Epithelial cell of prostate (primary cell): ENCODE results near the gene MAN1C1.

ENCODE experiments used
- DNase-seq: peaks from one replicate; pipeline ENCODE4 v3.0.0-alpha.2; 2011; ENCODE audit warnings: low read depth, low spot score
- H3K27ac ChIP-seq: fragments of 450-650 bp; 2 replicates; pipeline ENCODE4 v1.5.1; 2017; ENCODE audit warnings: mild to moderate bottlenecking

The MAN1C1 gene

DNA sequence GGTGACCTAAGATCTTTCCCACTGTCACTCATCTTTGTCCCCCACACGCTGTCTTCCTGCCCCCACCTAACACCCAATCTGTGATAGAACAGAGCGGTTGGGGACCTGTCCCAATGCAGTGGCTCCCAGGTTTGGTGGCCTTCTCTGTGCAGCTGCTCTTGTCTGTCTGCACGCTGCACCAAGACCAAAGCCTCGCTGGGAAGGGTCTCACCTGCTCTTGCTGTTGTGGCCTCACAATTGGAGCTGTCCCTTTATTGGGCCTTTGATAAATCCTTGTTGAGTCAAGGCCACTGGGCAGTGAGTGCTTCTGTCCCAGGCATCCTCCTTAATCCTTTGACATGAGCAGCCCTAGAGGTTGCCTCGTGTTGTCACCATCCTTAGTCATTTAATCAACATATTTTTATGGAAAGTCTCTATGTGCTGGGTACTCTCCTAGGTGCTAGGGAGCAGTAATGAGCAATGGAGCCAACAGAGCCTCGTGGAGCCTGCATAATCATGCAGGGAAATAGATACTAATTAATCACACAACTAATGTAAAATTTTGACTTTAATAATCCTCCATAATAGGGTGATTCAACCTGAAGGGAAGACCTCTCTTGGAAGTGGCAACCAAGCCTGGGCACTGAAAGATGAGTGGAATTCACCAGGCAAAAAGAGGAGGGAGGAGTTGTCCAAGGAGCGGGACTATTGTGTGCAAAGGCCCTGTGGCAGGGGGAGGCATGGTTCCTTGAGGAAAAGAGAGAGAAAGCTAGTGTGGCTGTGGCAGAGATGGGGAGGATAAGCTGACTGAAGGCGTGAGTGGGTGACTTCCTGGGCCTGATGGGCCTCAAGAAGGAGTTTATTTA, 57.6 kb downstream of the MAN1C1 start:
- no peak overlapping the region for H3K27ac ChIP-seq
- DNase-seq, result no peak

DNA sequence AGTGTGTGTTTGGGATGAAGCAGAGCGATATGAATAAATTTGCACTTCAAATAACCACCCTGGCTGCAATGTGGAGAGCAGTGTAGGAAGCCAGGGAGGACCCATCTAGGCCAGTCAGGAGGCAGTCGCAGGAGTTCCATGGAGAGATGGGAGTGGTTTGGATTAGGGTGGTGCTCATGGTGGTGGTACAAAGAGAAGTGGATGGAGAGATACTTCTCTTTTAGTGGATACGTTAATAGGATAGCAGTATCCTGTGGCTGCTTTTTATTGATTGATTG, 58.2 kb downstream of the MAN1C1 start:
- H3K27ac ChIP-seq, result no peak overlapping the region
- no peak for DNase-seq

DNA sequence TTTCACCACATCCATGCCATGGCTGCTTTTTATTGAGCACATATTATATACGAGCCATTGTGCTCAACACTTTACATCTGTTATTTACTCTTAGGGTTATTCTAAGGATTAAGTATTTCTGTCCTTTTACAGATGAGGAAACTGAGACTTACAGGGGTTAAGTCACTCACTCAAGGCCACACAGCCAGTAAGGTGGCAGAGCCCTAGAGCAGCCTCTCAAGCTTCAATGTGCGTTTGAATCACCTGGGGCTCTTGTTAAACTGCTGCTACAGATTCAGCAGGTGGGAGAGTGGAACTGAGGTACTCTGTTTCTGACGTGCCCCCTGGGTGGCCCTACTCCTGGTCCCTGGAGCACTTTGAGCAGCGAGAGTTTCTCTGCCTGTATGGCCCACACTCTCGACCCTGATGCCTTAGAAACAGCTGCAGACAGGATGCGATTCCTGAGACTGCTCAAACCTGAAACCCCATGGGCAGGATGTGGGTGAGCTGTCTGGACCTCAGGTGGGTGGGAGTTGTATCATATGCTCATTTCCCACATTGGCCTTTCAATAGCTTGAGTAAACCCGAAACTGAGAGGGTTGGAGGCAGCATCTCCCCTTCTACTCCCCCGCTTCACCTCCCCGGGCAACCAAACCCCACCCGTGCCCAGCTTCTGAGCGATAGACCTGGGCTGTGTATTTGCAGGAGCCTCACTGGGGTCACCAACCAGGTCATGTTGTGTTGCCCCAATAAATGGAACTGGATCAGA, 59.3 kb downstream of the MAN1C1 start:
- no peak for DNase-seq
- no peak overlapping the region for H3K27ac ChIP-seq

DNA sequence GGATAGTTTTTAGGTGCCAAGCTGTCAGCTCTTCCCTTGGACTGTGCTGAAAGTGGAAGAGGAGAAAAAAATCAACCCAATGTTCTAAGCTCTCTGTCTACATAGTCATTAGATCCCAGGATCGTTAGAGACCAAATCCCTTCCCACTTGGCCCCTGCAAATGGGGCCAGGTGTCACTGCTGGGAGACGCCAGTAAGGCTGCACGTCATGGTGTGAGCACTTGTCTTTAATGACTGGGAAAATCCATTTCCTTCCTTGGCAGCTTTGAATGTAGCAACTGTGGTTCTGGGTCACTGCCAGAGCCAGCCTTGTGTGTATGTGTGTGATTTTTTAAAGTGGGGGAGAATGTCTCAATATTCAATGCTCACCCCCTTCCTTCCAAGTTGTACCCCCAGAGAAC, 59.9 kb downstream of the MAN1C1 start:
- DNase-seq, result no peak
- no peak overlapping the region for H3K27ac ChIP-seq

DNA sequence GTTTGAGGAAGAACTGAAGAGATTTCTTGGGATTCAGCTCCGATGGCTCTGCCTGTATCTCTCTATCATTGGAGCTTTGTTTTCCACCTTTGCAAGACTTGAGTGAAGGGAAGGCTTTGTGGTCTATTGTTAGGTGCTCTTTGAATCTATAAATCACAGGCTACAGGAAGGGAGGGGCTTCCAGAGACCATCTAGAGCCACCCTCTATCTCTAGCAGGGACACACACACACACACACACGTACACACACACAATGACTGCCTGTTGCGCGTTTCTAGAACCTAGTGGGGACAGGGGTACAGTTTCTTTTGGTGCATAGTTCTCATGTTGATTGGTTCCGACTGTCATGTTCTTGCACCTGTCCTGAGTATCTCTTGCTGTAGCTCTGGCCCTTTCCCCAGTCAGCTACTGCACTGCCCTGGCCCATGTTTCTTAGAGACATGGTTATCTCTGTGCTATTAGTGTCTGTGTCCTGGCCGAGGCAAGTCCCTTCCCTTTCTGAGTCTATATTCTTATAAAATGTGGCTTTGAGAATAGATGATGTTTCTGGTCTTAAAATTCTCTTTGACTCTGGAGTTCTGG, 60.7 kb downstream of the MAN1C1 start:
- DNase-seq, result no peak
- H3K27ac ChIP-seq, result no peak overlapping the region

DNA sequence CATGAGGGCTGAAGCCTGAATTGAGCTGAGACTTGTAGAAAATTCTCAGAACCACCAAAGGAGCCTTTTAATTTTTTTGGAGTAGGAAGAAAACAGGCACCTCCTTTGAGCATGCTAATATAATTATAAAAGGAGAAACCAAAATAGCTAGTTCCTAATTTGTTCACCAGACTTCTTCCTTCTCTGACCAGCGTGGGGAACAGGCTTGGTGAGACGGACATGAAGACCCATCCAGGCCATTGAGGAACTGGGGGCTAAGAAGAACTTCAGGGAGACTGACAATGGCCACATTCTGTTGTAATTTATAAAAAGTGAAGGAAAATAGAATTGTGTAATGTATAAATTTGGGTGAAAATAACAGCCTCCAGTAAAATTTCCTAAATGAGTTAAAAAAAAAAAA, 62.6 kb downstream of the MAN1C1 start:
- no peak overlapping the region for H3K27ac ChIP-seq
- no peak for DNase-seq

DNA sequence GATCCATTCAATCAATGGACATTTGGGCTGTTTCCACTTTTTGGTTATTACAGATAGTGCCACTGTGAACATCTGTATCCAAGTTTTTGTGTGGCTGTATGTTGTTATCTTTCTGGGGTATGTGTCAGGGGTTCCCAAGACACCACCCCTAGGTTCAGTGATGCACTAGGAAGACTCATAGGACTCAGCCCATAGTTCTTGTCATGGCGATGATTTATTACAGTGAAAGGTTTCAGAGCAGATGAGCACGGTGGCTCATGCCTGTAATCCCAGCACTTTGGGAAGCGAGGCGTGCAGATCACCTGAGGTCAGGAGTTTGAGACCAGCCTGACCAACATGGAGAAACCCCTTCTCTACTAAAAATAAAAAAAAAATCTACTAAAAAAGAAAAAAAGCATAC, 64.1 kb downstream of the MAN1C1 start:
- H3K27ac ChIP-seq, result no peak overlapping the region
- DNase-seq, result no peak

DNA sequence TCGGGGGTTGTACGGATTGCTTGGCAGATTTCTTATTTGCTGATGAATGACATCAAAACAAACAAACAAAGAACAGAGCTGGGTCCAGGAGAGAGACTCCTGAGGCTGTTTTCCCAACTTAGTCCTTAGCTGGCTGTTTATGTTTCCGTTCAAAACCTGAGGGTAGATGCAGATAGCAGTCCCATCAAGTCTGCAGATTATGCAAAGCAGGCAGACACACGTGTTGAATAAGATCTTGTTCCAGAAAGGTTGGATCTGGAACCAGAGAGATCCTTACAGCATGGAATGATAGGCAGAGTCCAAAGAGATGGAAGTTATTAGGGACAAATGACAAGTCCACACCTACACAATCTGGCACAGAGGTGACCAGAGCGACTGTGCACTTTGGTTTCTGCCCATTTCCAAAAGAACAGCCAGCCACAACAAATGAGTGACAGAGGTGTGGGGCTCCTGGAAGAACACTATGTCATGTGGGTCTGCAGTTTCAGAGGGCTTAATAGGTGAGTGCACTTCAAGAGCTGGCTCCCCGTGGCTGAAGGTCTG, 65.5 kb downstream of the MAN1C1 start:
- DNase-seq, result no peak
- no peak overlapping the region for H3K27ac ChIP-seq

DNA sequence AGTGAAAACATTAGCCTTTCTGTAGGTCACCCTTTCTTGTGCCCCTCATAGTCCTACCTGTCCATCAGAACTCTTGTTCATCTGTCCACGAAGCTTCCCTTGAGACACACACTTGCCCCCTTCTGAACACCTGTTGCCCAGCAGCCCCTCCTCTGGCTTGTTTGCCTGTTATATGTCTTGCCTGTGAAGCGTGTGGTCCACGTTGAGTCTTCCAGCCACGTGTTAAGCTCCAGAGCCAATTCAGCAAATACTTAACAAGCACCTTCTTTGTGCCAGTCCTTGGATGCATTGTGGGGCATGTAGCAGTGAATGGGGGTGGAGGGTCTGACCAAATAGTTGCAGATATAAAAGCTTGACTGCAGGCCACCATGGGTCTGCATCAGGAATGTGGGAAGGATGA, 66.6 kb downstream of the MAN1C1 start:
- no peak overlapping the region for H3K27ac ChIP-seq
- DNase-seq, result no peak

DNA sequence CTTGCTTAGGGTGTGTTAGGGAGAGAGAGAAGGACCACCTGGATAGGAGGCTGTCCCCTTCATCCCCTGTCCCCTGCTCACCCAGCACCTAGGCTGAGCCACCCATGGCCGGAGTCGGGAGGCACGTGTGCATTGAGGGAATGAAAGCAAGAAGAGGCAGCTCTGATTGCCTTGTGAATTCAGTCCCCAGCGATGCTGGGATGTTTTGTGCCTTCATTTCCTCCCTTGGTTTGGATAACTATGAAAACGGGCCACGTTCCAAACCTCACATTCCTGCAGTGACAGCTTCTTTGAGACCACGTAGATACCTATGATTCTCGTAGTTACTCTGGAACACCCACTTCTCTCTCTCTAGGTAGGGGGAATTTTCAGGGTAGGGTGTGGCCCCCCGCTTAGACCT, 67.1 kb downstream of the MAN1C1 start:
- no peak for DNase-seq
- H3K27ac ChIP-seq, result no peak overlapping the region

DNA sequence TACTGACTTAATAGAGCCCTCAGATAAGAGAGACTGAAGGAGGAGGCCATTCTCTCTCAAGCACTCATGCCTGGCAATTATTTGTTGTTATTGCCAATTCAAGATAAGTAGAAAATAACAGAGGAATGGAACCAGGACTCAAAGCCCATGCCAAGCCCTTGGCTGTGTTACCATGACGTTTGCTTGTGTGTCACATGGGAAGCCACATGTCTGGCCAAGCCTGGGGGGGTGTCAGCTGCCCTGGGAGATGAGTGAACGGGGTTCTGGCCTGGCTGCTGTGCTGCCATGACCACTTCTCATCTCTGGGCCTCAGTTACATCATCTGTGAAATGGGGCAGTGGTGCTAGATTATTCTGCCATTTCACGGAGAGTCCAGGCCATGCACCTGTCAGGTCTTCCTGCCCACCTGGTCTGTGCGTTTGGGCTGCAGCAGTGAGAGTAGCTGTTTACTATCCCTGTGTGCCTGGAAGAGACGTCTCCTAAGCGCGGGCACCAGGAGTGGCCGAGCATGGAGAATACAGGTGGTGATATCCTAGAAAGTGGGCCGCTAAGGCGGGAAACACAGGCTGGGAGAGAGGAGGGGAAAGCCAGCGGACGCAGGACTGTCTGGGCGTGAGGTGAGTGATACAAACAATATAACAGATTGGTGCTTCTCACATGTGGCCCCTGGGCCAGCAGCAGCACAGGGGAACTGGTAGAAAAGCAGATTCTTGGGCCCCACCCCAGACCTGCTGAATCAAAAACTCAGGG, 67.8 kb downstream of the MAN1C1 start:
- H3K27ac ChIP-seq, result no peak overlapping the region
- DNase-seq, result no peak

DNA sequence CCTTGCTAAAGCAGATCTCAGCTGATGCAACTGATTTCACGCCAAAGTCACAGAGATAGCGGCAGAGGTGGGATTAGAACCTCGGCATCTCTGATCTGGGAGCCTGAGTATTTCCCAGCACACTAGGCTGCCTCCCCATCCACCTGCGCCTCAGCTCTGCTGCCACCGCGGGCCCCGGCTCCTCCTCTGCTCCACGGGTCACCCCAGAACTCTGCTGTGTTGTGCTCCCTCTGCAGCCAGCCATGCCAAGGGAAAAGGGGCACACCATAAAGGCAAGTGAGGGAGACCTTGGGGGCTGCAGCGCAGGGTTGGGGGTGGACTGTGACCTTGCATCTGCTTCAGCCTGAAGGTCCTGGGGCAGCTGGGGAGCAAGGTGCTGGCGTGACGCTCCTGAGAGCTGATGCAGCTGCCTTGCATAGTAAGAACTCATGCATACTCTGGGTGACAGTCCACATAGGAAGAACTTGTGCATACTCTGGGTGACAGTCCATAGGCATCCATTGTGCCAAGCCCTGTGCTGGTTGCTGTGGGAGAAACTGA, 68.7 kb downstream of the MAN1C1 start:
- DNase-seq, result no peak
- no peak overlapping the region for H3K27ac ChIP-seq

DNA sequence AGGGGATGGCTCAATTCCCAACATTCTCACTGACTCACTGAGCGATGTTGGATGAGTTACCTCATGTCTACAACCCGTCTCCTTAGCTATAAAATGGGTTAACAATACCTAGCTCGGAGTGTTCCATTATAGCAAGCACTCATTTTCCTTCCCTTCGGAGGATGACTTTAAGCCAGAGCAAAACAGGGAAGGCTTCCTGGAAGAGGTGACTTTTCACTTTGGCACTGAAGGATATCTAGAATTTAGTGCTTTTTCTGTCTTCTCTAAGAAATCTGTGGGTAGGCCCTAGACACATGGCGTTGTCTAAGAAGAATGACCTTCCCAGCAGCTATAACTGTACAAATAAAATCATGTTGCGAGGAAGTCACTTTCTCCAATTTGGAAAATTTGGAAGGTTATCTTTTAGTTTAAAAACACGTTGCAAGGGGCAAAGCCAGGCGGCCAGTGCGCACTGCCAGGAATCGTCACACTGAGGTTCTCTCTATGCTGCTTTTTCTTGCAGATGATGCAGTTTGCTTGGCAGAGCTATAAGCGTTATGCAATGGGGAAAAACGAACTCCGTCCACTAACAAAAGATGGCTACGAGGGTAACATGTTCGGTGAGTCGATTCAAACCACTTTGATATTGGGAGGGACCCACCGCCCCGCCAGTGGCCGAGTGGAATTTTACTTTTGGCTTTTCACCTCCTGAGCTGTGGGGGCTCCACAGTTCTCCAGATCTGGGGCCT, 69.5 kb downstream of the MAN1C1 start:
- no peak overlapping the region for H3K27ac ChIP-seq
- DNase-seq, result no peak

DNA sequence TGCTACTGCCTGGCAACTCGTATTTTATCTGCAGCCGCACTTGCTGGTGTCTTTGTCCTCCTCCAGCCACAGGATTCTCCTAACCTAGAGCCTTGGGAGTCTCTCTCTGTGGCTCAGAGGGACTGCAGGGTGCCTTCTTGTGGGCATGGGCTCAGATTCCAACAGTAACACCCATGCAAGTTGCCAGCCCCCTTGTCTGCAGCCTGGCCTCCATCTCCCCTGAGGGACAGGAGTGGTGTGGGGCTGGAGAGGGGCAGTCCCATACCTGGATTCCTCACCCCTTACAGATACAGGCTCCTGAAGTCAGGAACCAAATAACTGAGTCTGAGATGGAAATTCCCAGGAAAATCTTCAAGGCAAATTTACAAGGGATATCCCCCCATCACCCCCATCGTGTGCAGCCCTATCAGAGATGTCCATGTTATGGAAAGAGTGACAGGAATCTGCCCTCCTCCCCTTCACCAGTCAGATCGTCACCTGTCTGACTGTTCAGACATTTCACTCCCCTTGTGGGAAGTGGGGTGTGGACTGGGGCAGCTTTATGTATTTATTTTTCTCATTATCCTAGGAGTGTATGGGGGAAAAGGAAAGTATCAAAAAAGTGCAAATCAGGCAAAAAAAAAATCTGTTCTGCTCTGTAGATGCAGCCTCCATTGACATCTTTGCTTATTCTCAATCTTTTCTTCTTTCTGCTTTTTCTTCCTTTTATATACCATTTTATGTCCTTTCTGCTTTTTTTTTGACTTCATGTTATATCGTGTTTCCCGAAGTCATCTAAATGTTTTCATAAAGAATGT, 70.8 kb downstream of the MAN1C1 start:
- H3K27ac ChIP-seq, result no peak overlapping the region
- no peak for DNase-seq

DNA sequence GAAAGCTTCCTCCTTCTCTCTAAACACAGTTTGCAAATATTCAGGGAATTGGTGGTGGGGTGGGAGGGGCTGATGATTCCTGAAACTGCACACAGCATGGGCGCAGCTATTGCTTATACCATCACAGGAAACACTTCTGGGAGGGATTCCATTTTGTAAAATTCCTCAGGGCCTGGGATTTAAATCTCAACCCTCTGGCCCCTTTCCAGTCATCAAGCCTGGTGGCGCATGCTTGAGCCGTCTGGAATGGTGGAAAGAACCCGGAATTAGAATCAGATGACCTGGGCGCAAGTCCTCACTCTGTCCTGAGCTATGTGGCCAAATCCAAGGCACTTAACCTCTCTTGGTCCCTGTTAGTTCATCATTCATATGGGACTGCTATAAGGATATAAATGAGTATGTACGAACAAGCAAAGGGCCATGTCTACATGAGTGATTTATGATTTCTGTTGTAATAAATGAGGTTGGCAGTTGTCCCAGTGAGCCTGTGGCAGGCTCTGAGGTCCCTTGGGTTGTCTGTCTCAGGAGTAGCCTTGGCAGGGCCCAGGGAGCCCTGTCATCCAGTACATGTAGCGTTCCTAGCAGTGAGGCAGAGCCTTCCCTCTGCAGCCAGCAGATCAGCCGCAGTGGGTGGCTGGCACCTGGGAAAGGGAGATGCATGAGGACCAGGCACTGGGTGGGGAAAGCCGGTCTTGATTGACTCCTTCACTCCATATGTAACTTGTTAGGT, 72.0 kb downstream of the MAN1C1 start:
- no peak for DNase-seq
- no peak overlapping the region for H3K27ac ChIP-seq

DNA sequence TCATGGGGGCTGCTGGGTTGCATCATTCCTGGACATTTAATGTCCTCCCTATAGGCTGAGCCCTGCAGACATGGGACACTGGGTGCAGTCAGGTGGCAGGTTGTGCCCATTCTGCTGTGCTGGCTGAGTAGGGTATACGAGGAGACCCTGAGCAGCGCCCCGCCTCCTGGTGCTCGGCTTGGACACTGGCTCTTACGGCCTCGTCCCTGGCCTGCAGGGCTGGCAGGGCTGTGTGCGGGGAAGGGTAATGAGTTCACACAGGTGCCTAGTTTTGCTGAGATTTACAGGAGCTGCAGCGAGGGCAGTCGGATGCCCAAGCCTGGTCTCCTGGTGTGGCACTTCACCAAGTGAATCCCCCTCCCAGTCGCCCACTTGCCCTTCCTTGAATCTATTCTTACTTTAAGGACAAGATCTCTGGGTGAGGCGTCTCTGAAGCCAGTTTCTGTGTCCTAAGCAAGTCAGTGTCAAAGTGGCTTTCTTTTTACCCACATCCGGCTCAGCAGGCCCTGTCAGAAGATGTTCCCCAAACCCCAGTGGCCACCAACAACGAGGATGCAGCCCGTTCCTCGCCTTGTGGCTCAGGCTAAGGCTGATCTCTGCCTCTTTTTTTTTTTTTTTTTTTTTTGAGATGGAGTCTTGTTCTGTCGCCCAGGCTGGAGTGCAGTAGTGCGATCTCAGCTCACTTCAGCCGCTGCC, 73.2 kb downstream of the MAN1C1 start:
- no peak for DNase-seq
- H3K27ac ChIP-seq, result no peak overlapping the region

DNA sequence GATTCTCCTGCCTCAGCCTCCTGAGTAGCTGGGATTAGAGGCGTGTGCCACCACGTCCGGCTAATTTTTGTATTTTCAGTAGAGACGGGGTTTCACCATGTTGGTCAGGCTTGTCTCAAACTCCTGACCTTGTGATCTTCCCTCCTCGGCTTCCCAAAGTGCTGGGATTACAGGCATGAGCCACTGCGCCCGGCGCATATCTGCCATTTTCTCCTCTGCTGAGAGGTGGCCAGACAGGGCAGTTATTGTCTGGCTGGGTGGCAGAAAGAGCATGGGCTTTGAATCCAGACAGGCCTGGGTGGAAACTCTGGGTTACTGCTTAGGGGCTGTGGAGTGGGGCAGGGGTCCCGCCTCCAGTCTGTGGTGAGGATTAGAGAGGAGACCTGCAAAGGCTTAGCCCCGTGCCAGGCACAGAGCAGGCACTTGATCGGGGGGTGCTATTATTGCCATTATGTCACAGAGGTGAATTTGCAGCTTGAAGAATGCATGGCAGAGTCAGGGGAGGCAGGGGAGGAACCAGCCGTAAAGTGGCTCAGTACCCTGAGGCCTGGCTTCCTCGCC, 73.9 kb downstream of the MAN1C1 start:
- no peak for DNase-seq
- H3K27ac ChIP-seq, result no peak overlapping the region
